Ecto neural progenitor cell (in vitro differentiated cells): Measurements from ENCODE around the gene MFAP2.

Experiments
- DNase-seq: peaks from one replicate; pipeline ENCODE4 v3.0.0-alpha.2; 2018; ENCODE audit warnings: low spot score

Gene MFAP2

GRCh38 chr1:17007121-17007520 lies 26.7 kb upstream of the MFAP2 start:
- DNase-seq: no peak

DNA sequence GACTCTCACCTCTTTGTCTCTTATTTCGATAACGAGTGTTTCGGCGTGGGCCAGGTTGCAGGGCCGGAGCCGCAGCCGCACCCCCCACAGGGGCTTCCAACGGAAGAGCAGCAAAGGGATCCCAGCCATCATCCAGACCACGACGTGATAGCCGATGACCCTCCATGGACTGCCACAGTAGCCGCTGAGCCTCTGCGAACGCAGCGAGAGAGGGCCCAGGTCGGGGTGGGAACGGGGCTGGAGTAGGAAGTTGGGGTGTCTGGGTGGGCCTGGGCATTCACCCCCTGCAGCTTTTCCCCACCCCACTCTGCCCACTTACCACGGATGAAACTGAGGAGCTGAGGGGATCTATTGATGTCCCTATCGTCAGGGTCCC lies 24.9 kb upstream of the MFAP2 start:
- DNase-seq: no peak

DNA sequence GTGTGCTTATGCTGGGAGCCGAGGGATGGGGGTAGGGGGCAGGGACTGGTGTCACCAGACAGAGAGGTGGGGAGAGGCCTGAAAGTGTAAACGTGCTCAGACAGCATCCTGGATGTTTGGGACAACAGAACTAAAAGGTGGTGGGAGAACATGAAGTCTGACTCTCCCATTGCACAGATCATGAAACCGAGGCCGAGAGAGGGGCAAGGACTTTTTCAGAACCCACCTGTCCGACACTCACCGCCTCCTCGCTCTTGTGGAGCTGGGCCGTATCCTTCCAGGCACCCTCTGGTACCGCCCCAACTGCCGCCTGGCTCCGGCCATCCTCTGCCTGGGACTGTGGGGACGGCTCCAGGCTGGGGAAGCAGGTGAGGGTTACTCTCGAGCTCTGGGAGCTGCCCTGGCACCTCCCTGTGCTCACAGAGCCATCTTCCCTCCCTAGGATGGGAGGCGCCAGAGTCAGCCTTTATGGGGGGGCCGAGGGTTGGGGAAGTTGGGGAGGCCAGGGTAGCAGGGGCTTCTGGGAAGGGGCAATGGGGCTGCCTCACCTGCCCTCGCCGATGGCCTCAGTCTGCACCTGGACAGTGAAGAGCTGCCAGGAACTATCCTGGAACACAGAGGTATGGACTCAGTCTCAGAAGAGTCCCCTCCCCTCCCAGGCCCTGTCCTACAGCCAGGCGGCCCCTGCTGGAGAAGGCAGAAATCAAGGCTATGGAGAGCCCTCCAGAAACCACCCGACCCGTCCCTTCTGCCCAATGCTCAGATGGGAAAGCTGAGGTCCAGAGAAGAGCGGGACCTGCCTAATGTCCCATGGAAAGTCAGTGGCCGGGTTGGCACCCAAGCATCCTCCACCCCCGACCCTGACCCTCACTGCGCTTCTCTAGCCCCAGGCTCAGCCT lies 24.3 kb upstream of the MFAP2 start:
- DNase-seq: no peak

- DNase-seq: no peak
Observed at GRCh38 chr1:17002524-17002902, 22.1 kb upstream of the MFAP2 start.

DNA sequence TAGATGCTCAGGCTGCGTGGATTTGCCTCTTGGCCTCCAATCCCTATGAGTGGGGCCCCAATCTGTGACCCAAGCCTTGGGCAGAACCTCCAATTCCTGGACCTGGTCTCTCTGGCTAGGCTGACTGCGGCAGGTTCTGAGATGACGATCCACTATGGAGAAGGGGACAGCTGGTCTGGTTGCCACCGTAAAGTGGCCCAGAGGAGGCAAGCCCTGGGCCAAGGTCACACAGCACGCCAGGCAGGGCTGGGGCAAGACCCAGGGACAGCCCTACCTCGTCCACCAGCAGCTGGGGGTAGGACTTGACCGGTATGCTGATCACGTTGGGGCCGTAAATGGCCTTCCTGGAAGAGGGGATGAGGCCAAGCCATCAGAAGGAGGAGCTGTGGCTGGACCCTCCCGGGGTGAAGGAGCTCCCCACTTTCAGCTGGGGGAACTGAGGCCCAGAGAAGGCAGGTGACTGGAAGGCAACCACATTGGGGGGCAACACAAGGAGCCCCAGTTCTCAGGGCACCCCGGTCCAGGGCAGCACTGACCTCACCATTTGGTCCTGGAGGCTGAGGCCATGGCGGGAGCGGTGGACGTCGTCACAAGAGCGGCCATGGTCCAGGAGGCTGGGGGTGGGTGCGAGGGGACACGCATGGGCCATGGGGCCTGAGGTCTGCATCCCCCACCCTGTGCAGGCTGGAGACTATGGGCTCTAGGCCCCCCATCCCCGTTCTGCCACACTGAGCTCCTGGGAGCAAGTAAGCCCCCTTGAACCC lies 21.5 kb upstream of the MFAP2 start:
- no peak for DNase-seq

- no peak for DNase-seq
Observed at GRCh38 chr1:16999863-17000262, 19.4 kb upstream of the MFAP2 start.

DNA sequence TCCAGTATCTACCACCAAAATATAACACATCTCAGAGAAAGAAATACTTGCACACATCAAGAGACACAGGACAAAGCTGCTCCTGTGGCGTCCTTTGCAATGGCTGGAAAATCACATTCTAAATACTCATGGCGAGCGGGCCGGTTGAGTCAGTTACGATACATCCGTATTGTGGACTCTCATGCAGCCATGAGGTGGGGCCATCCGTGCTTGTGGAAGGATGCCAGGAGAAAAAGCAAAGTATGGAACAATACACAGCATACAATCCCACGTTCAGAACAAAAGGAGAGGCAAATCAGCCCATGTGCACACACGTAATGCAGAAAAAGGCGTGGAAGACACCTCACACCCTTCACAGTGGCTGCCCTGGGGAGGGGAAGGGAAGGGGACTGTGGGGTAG lies 18.2 kb upstream of the MFAP2 start:
- no peak for DNase-seq

- DNase-seq: no peak
Observed at GRCh38 chr1:16996845-16997244, 16.4 kb upstream of the MFAP2 start.

DNA sequence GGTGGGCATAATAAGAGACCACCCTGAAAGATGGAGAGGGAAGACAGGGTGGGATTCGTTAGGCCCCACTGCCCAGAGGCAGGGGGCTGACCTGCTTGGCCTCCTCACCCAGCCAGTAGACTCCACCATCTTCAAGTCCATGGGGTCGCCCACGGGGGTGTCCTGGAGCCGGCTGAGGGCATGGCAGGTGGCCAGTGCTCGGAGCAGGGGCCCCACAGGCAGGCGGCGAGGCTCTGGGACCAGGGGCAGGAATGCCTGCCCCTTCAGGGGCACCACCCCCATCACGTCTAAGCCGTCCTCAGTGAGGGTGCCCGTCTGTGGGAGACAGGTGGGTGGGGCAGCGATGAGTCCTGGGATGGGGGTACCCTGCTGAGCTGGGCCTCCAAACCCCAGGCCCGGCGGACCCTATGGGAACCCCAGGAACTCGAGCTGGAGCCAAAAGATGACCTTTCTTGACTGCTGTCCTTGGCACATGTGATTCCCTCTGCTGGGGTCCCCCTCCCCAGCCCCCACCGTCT lies 13.2 kb upstream of the MFAP2 start:
- DNase-seq: no peak

DNA sequence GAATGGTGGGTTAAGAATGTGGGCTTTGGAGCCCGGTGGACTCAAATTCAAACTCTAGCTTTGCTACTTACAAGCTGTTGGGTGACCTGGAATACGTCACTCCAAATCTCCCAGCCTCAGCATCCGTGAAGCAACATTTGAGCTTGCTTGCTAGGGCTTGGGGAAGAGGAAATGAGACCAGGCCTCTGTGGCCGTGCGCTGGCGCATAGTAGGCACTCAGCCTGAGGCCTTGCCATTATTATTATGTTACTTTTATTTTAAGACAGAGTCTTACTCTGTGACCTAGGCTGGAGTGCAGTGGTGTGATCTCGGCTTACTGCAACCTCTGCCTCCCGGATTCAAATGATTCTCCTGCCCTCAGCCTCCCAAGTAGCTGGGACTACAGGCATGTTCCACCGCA lies 12.3 kb upstream of the MFAP2 start:
- no peak for DNase-seq

- no peak for DNase-seq
Observed at GRCh38 chr1:16992102-16992501, 11.7 kb upstream of the MFAP2 start.

- DNase-seq: no peak
Observed at GRCh38 chr1:16991571-16991970, 11.2 kb upstream of the MFAP2 start.

- no peak for DNase-seq
Observed at GRCh38 chr1:16989676-16990391, 9.4 kb upstream of the MFAP2 start.

DNA sequence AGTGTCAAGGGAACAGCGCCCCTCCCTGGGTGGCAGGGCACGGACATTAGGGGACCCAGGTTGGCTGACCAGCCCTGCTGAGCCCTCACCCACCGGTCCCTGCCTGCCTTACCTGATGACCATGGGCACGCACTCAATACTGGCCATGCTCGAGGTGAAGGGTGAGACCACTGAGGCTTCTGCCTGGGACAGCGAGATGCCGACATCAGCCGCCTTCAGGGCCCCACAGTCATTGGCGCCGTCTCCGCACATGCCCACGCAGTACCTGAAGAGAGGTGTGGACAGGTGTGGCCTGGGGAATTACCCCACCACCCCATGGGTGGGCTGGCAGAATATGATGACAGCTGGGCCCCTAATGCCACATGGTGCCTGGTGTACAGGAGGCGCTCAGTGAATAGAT lies 7.8 kb upstream of the MFAP2 start:
- no peak for DNase-seq

DNA sequence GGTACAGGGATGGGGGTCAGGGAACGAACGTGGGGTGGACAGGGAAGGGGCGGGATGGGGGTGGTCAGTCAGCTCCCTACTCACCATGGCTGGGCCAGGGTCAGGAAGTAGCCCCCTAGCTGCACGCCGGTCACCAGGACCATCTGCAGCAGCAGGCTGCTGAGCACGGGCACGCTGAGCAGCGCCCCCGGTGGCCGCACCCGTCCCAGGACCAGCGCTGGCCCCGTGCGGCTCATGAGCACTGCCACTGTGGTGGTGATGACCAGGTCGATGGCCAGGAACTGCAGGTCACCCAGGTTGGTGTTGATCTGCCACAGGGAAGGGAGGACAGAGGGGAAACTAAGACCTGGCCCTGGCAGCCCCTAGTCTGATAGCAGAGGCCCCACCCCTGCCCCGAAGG lies 6.5 kb upstream of the MFAP2 start:
- DNase-seq: peak; percentile 80

- no peak for DNase-seq
Observed at GRCh38 chr1:16986560-16986959, 6.1 kb upstream of the MFAP2 start.

DNA sequence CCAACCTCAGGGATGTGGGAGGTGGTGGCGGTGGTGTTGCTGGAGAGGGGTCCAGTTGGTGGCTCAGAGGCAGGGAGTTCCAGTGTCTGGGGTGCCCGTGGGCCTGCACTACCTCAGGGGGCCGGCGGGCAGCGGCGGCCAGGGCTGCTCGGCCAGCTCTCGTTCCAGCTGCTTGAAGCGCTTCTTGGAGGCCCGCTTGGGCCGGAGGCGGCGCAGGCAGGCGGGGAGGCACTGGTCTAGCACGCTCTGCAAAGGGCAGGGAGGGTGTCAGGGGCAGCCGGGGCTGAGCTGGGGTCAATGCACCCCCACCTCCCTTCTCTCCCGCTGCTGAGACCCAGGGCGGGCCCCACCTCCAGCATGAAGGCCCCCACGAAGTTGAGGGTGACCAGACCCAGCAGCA lies 5.7 kb upstream of the MFAP2 start:
- DNase-seq: no peak

DNA sequence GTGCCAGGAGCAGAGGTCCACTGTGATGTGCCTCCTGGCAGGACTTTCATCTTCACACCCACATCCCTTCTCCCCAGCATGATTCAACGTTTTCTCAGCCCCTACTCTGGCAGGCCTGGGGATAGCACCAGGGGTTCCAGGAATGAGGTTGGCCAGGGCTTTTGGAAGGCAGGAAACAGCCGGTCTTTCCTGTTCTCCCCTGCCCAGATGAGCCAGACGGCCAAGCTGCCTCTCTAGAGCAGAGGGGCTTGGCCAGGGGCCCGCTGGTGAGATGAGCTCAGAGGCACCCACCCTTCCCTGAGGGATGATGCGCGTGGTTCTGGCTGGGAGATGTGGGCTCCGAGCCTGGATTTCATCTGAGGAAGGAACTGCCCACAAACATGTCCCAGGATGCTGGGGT lies 4.3 kb upstream of the MFAP2 start:
- DNase-seq: no peak

GRCh38 chr1:16983649-16984048 lies 3.2 kb upstream of the MFAP2 start:
- DNase-seq: no peak

GRCh38 chr1:16982902-16983301 lies 2.5 kb upstream of the MFAP2 start:
- DNase-seq: no peak

GRCh38 chr1:16981269-16981849 lies 939 bp upstream of the MFAP2 start:
- DNase-seq: no peak
